Coronary artery (tissue), 2 donors: ENCODE results near the gene PLEK.

Experiments used
- DNase-seq: peaks from one replicate; pipeline ENCODE4 v3.0.0-alpha.2; 2017; ENCODE audit warnings: low spot score
- H3K27ac ChIP-seq, 2 donors: fragments of 200-600 bp; sonication (generic); one replicate each; pipeline ENCODE4 v1.5.1; 2016 to 2019
- H3K4me3 ChIP-seq: fragments of 200-600 bp; sonication (generic); 2 replicates; pipeline ENCODE4 v1.5.1; 2016; ENCODE audit warnings: mild to moderate bottlenecking, moderate library complexity
- CTCF ChIP-seq: fragments of 200-600 bp; sonication (generic); IDR thresholded peaks from one replicate; pipeline ENCODE4 v1.5.1; 2019; ENCODE audit warnings: antibody characterized with exemption

PLEK gene, protein sequence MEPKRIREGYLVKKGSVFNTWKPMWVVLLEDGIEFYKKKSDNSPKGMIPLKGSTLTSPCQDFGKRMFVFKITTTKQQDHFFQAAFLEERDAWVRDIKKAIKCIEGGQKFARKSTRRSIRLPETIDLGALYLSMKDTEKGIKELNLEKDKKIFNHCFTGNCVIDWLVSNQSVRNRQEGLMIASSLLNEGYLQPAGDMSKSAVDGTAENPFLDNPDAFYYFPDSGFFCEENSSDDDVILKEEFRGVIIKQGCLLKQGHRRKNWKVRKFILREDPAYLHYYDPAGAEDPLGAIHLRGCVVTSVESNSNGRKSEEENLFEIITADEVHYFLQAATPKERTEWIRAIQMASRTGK

DNA sequence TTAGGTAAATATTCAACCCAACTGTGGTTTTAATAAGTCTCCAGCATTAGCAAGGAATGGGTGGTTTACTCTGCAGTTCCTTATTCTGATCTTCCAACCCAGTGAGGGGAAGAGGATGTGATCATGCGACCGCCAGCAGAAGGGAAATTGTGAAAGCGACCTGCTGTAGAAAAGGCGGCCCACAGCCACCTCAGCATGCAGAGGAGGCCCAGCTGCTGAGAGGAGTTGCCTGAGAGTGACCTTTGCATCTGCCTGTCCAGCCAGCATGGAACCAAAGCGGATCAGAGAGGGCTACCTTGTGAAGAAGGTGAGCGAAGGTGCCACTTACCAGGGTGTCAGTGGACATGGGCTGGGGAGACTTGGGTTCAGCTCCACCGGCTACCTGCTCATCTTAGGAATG is at the start of gene PLEK:
TSS of gene PLEK (plus strand) at position 196 of the 400 bp plus-strand sequence. CDS start at position 266, 70 bp downstream.
- Histone ChIP-seq H3K27ac (peak within 1 kb of the TSS in 1 of 2 donors; percentile 54), H3K4me3 (peak within 1 kb of the TSS; percentile 52)
- DNase-seq: no peak
- TF ChIP-seq CTCF: no peak

DNA sequence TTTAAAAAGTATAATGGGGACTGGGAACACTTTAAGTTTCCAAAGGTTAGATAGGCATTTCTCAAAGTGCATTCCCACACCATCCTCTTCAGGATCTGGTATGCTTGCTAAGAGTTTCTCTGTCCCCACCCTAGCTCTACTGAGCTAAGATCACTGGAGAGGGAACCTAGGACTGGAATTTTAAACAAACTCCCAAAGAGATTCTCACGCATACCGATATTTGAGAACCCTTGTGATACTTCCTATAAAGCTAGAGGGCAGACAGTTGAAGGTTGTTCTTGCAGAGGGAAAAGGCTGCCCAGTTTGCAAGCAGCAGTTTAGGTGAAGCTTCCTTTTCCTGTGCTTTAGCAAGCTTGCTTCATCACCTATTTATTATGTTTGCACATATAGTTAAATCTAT is 49.0 kb upstream of the PLEK start:
- no peak for DNase-seq
- no peak for TF ChIP-seq CTCF
- Histone ChIP-seq H3K27ac (no peak overlapping the region), H3K4me3 (no peak overlapping the region)

DNA sequence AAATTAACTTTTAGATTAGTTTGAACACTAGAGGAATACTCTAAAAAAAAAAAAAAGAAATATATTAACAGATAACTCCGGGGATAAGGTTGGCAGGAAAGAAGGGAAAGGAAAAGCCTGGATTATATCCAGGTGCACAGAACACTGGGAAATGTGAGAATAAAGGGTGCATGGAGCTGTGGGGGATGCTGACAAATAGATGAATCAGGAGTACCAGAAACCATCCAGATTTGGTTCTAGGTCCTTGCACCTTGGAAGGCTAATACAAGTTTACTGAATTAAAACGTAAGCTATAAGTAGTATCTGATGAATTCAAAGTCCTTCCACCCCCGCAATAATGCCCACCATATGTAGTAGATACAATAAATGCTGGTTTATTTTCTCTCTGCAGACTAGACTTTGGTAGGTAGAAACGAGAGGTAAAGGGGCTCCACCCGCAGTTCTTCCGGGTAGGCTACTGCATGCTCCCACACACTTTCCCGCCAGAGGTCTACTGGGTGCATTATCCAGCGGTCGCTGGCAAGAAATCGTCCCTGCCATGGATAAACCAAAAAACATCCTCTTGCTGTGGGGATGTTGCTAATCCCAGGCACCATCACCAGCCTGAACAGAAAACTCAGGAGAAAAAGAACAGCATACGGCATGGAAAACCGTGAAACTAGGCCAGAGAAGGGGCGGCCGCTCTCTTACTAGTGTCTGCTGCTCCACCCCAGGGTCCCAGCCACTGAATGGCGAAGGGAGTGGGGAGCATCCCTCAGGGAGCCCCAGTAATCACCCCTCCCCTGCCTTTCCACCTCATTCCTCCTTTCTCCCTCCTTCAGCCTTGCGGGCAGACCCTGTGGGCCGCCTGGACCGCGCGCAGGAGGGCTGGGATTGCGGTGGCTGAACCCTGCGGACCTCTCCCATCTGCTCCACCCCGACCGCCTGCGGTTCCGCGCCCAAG is 46.8 kb upstream of the PLEK start:
- TF ChIP-seq CTCF: no peak
- Histone ChIP-seq H3K4me3 (peak overlapping the region; percentile 94), H3K27ac (peak overlapping the region; percentile 93)
- peak; percentile 74 for DNase-seq

DNA sequence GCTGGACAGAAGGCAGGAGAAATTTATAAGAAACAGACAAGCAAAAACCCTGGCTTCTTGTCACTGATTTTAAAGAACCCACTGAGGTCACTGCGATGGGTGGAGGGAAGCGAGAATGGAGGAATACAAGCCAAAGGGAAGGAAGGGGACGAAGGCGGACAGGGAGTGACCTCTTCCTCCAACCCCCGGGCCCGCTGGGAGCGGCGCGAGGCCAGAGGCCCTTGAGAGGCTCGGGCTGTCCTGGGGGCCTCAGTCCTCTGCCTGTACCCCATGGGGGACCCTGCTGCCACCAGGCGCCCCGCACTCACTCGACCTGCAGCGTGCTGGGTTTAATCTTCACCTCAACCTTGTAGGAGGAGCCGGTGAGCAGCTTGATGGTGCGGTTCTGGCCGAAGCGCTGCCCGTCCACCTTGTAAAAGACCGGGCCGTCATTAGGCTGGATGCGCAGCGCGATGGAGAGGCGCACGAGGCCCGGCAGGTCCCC is 46.1 kb upstream of the PLEK start:
- peak; percentile 74 for DNase-seq
- peak overlapping the region; percentile 94 for H3K4me3 ChIP-seq
- TF ChIP-seq CTCF: no peak
- H3K27ac ChIP-seq: peak overlapping the region; percentile 93

DNA sequence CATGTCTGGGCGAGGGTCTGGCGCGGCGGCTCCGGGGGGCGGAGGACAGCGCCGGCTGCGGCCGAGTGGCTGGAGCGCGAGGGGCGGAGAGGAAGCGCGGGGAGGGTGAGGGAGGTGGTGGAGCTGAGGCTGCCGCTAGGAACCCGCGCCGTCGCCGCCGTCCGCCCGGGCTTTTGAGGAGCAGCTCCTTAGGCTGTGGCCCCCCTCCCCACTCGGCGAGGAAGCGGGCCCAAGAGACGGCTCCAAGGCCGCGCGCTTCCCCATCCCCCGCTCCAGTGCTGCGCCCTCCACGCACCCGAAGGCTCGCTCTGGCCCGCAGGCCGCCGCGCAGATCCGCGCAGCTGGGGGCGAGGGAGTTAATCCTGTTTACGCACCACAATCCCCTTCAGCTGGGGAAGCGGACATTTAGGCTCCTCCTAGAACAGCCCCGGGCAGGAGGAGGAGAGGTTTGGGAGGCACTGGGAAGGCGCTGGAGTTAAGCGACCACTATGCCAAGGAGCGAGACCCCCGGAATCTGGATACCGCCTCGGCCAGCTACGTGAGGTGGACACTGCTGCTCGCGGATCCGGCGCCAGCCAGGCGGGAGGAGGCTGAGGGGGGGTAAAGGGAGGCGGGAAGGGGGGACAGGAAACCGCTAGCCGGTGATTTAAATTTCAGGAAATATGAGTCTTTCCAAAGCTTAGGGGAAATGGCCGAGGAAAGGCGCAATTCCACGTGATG is 45.5 kb upstream of the PLEK start, which contains the start of gene CNRIP1:
TSS of gene CNRIP1 (minus strand) at position 552 of the 720 bp plus-strand sequence. CDS start at position 3, 549 bp downstream.
- DNase-seq: peak; percentile 80
- peak within 1 kb of the TSS; percentile 93 for H3K27ac ChIP-seq
- no peak for TF ChIP-seq CTCF
- H3K4me3 ChIP-seq: peak within 1 kb of the TSS; percentile 94

GRCh38 chr2:68320118-68320641 is 44.9 kb upstream of the PLEK start:
- Histone ChIP-seq H3K27ac (peak overlapping the region; percentile 93), H3K4me3 (peak overlapping the region; percentile 94)
- DNase-seq: no peak
- no peak for TF ChIP-seq CTCF
